Measurements from ENCODE around the gene OR10G8. TPM values are rescaled to one million over a fixed set of nuclear protein-coding genes. Genes with fewer than 3 reads are reported as not detected.
"Not testable (repeated sequence)": the region's sequence is repeated elsewhere in the genome, so short reads cannot be mapped to it uniquely, and the experiment has no call there.

OR10G8 gene
- not detected for total RNA-seq

DNA sequence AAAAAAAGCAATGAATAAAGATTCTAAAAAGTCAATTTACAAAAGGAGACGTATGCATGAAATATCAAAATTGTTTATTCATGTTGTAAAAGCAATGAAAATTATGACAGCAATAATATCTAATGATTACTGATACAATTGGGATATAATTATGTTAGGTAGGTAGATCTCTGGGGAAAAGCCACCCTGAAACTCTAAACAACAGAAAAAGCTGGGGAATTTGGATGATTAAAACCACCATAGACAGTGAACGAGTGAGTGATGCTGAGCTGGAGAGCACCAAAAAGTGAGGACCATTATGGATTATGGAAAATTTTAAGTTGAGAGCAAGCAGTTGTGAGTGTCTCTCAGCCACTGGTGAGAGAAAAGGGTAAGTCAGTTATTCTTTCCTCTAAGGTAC, at the start of gene OR10G8:
Gene OR10G8, plus strand, starts transcription at position 301 of the 400 bp plus-strand sequence. CDS start 2,825 bp downstream, outside the sequence.
- DNase-seq (ENCODE audit: low spot score): no peak

DNA sequence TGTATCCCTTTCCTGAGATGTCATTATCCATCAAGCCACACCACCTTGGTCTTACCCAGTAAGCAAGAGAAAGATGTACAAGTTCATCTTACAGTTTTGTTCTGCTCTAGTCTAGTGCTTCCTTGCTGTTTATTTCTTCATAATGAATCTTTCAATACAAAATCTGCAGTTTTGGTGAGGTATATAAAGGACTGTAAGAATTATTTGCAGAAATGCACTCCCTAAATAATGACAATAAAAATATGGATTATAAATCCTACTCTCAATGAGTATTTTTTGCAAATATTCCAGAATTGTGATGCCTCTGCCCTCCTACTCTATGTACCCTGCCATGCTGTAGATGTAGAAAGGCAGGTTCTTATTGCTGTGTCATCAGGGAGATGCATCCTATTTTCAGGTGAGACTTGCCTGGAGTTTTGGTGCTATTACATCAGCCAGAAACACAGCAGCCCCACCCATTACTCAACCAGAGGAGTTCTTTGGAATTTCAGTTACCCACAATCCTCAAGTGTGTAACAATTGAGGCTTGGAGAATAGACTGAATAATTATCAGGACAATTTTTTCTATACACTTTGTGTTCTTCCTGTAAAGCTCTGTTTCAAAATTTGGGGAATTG, 48.8 kb upstream of the OR10G8 start, which contains the start of gene OR10S1:
Gene OR10S1, minus strand, starts transcription at position 51 of the 617 bp plus-strand sequence. CDS start 117 bp downstream, outside the sequence.
- no peak for DNase-seq (ENCODE audit: low spot score)

GRCh38 chr11:123979311-123979710, 47.3 kb upstream of the OR10G8 start:
- DNase-seq (ENCODE audit: low spot score): no peak

GRCh38 chr11:123995119-123995518, 31.5 kb upstream of the OR10G8 start, which contains the start of gene OR10G6:
OR10G6 (minus strand) TSS chr11:123995161; CDS start chr11:123995161, 0 bp downstream.
- no peak for DNase-seq (ENCODE audit: low spot score)

DNA sequence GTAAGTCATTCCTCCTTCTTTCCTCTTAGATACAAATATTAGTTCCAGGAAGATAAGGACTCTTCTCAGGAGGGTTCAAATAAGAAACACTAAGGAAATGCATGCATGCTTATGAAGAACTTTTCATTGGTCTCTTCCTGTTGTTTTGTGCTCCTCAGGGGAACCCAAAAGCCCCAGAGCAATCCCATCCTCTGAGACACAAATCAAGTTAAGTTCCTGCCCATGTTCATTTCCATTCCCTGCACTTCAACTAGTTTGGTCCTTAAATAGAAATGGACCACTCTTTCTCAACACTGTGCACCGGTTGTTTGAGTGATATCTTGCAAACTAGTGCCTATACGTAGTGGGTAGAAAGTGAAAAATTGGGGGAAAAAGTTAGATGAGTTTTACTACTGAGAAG, 13.9 kb upstream of the OR10G8 start, which contains the start of gene OR10G4:
Gene OR10G4, plus strand, starts transcription at position 301 of the 400 bp plus-strand sequence. CDS start 2,578 bp downstream, outside the sequence.
- DNase-seq (ENCODE audit: low spot score): no peak

- not testable (repeated sequence) for DNase-seq (ENCODE audit: low spot score)
Measured at GRCh38 chr11:124015837-124016236, 10.8 kb upstream of the OR10G8 start.

GRCh38 chr11:124036666-124037065, 10.1 kb downstream of the OR10G8 start:
- no peak for DNase-seq (ENCODE audit: low spot score)

GRCh38 chr11:124039557-124039956, 13.0 kb downstream of the OR10G8 start:
- no peak for DNase-seq (ENCODE audit: low spot score)

- no peak for DNase-seq (ENCODE audit: low spot score)
Measured at GRCh38 chr11:124041254-124041653, 14.7 kb downstream of the OR10G8 start, which contains the start of gene OR10G7. OR10G7 (minus strand) TSS chr11:124041325; CDS start chr11:124039001, 2,324 bp downstream.

DNA sequence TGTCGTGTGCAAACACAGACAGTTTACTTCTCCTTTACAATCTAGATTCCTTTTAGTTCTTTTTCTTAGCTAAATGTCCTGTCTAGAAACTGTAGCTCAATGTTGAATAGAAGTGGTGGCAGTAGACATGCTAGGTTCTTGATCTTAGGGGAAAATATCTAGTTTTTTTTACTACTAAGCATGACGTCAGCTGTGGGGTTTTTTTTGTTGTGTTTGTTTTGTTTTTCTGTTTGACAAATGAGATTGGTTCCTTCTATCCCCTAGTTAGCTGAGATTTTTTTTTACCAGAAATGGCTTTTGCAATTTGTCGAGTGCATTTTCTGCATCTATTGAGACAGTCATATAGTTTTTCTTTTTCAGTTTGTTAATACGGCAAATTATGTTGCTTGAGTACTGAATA, 16.8 kb downstream of the OR10G8 start:
- DNase-seq (ENCODE audit: low spot score): no peak

DNA sequence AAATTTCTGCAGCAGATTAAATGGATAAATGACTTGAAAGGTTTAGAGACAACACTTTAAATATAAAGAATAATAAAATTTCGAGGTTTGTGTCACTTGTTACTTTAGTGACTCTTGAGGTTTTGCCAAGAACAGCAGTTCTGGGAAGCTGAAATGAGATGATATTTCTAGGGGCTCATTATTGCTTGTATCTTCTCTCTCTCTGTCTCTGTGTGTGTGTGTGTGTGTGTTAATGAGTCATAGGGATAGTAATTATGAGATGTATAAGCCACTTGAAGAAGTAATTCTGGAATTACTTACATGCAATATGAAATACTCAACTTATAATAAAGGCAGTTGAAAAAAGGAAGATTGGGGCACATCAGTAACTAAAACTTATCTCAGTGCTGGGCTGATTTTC, 24.1 kb downstream of the OR10G8 start:
- DNase-seq (ENCODE audit: low spot score): no peak

GRCh38 chr11:124052966-124053365, 26.4 kb downstream of the OR10G8 start:
- DNase-seq (ENCODE audit: low spot score): no peak

- DNase-seq (ENCODE audit: low spot score): no peak
Measured at GRCh38 chr11:124068601-124069110, 42.1 kb downstream of the OR10G8 start.

DNA sequence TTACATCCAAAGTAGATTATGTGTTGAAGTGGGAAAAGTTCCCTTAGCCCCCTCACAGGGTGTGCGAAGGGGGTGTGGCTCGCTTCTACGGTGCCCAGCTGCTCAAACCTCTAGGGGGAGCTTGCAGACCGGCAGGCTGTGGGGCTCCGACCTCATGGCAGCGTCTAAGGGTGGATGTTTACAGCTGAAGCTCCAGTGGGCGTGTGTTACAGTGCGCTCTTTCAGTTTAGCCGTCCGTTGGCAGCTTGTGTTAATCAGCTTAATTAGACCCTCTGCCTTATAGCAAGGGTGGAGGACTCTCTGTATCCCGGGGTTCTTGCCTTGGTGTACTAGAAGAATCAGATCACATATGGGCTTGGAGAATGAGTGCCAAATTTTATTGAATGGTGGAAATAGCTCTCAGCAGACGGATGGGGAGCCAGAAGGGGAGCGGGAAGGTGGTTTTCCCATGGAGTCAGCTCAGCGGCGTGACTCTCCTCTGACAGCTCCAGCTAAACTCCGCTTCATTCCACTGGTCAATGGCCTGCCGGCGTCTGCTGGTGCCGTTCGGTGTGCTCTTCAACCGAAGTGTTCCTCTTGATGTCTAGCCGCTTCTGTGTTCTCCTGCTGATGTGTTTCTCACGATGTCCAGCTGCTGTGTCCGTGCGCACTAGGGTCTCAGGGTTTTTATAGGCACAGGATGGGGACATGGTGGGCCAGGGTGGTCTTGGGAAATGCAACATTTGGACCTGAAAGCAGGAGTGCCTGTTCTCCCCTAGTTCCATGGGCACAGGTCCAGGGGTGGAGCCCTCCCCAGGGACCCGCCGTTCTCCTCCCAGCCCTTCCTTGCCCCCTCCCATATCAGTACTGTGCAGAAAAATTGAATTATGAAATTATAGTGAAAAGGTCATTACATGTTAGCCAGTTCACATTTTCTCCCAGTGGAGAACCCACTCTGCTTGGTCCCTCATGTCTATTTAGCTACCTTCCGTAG, 43.1 kb downstream of the OR10G8 start:
- DNase-seq (ENCODE audit: low spot score): no peak

DNA sequence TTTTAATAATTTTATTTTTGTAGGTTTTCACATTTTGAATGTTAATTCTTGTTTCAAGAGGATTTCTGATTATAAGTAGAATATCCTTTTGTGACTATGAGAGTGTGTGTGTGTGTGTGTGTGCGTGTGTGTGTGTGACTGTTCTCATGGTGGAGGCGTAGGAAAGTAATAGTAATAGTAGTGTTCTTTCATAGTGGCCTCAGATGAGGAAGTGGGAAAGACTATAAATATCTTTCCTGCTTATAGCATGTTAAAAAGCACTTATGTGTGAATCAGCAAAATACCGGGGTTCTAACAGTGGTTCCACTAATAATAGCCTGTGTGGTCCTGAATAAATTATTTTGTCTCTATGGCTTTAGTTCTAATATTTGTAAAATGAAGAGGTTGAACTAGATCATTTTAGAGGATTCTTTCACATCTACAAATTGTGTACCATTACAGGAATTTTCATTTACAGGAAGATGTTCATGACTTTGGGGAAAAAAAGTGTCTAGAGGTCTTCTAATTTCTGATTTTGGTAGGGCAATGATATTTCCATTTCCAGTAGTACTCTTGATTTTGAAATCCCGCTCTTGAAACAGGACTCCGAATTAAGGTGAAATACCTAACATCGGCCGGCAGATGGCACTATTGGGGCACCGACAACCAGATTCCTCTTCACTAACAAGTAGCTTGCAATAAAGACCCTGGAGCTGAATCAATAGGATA, 44.5 kb downstream of the OR10G8 start:
- peak; percentile 79 for DNase-seq (ENCODE audit: low spot score)

- no peak for DNase-seq (ENCODE audit: low spot score)
Measured at GRCh38 chr11:124071623-124071948, 45.0 kb downstream of the OR10G8 start.

GRCh38 chr11:124072147-124072546, 45.5 kb downstream of the OR10G8 start:
- no peak for DNase-seq (ENCODE audit: low spot score)

DNA sequence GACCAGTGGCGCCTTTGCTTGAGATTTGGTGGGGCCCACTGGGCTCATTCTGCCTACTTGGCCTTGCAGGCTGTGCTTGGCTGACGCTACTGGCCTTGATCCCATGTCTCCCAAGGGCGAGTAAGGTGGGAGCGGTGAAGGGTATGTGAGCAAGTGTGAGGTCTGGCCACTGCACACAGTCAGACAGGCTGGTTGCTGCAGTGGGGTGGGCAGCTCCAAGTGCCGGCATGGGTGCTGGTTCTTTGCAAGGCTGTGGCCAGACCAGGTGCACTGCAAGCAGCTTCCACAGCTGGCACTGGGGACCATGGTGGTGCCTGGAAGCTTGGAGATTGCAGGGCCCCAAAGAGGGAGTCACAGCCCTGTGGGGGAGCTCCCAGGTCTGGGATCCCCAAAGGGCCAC, 48.0 kb downstream of the OR10G8 start:
- no peak for DNase-seq (ENCODE audit: low spot score)

GRCh38 chr11:124075492-124075840, 48.9 kb downstream of the OR10G8 start:
- DNase-seq (ENCODE audit: low spot score): no peak

- peak; percentile 47 for DNase-seq (ENCODE audit: low spot score)
Measured at GRCh38 chr11:124075841-124076651, 49.4 kb downstream of the OR10G8 start.

- no peak for DNase-seq (ENCODE audit: low spot score)
Measured at GRCh38 chr11:124077266-124077665, 50.7 kb downstream of the OR10G8 start.

Measured in ureter (tissue), 1 donor.